ENCODE results near the gene TMEM38A.

DNA sequence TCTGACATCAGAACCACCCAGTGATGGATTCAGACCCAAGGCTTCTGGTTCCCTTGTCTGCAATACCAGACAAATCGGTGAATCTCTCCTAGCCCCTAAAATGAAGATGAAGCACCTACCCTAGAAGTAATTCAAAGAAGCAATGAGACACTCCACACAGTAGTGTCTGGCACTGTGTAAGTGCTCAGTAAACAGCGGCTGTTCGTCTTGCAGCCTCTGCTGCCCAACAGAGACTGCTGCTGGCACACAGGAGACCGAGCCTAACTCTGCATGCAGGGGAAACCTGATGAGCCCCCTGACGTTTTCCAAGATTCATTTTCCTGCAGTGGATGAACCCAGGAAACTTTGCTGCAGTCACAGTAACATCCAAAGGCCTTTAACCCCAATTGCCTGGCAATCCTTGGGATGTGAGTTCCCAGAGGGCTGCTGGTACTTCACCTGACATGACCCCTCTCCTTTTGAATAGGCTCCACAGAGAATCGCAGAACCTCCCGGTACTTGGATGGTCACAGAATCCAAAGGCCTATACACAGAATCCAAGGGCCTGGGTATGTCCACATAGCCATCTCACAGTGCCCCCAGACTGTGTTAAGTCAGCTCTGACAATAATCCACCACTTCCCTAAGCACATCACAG lies 39.7 kb upstream of the TMEM38A start:
- TF ChIP-seq SIN3A (IDR thresholded peaks at IDR 0.05; ENCODE audit: borderline replicate concordance, insufficient read depth, low read length) = no peak
- no peak for TF ChIP-seq TAF1 (IDR thresholded peaks at IDR 0.05; ENCODE audit: borderline replicate concordance, insufficient read depth, low read length)

All from PFSK-1 (cell line).